Fibroblast of lung (primary cell): Measurements from ENCODE around the gene ADPGK. TPM values are rescaled to one million over a fixed set of nuclear protein-coding genes. Genes with fewer than 3 reads are reported as not detected.
"Not testable (repeated sequence)": the region's sequence is repeated elsewhere in the genome, so short reads cannot be mapped to it uniquely, and the experiment has no call there.

Source experiments
- DNase-seq, 2 donors: peaks; one replicate each; pipeline versions ENCODE4 v3.0.0 to v3.0.0-alpha.2; 2010; ENCODE audit warnings: low read depth in 2 of 2
- H2AFZ ChIP-seq: 2 replicates; pipeline ENCODE4 v1.5.1; 2012; ENCODE audit warnings: low read length, control low read depth, inconsistent platforms
- H3K27ac ChIP-seq: 2 replicates; pipeline ENCODE4 v1.5.1; 2011; ENCODE audit warnings: low read length, control low read depth; ENCODE audit not compliant: insufficient read depth
- H3K27me3 ChIP-seq: 2 replicates; pipeline ENCODE4 v1.5.1; 2011; ENCODE audit warnings: mild to moderate bottlenecking, low read length; ENCODE audit not compliant: control insufficient read depth, insufficient read depth
- H3K36me3 ChIP-seq: 2 replicates; pipeline ENCODE4 v1.5.1; 2011; ENCODE audit warnings: low read length; ENCODE audit not compliant: control insufficient read depth, insufficient read depth
- H3K4me1 ChIP-seq: 2 replicates; pipeline ENCODE4 v1.5.1; 2011; ENCODE audit warnings: low read length; ENCODE audit not compliant: control insufficient read depth, insufficient read depth; ENCODE audit errors: extremely low read depth
- H3K4me2 ChIP-seq: 2 replicates; pipeline ENCODE4 v1.5.1; 2011; ENCODE audit warnings: low read length, control low read depth; ENCODE audit not compliant: insufficient read depth; ENCODE audit errors: extremely low read depth
- H3K4me3 ChIP-seq, 4 experiments: fragments of 200-600 bp in 1 of 4; sonication (generic) in 1 of 4; replicated peaks in 1 of 4; 2 replicates each; pipeline ENCODE4 v1.5.1; 2011 to 2016; ENCODE audit warnings: low read length in 4 of 4, low read depth in 3 of 4, mild to moderate bottlenecking in 3 of 4, control low read depth in 2 of 4, inconsistent platforms in 1 of 4, mixed read lengths in 1 of 4; ENCODE audit not compliant: insufficient read depth in 1 of 4; ENCODE audit errors: control extremely low read depth in 1 of 4
- H3K79me2 ChIP-seq: 2 replicates; pipeline ENCODE4 v1.5.1; 2012; ENCODE audit warnings: mild to moderate bottlenecking, low read length, inconsistent platforms; ENCODE audit not compliant: control insufficient read depth, insufficient read depth
- H3K9ac ChIP-seq: 2 replicates; pipeline ENCODE4 v1.5.1; 2011; ENCODE audit warnings: mild to moderate bottlenecking, low read length, control low read depth; ENCODE audit not compliant: insufficient read depth
- H3K9me3 ChIP-seq: 2 replicates; pipeline ENCODE4 v1.5.1; 2012; ENCODE audit warnings: low read depth, low read length; ENCODE audit not compliant: control insufficient read depth, insufficient read depth
- H4K20me1 ChIP-seq: 2 replicates; pipeline ENCODE4 v1.5.1; 2011; ENCODE audit warnings: low read length; ENCODE audit not compliant: control insufficient read depth, insufficient read depth; ENCODE audit errors: extremely low read depth
- CTCF ChIP-seq, 2 donors: IDR thresholded peaks in 1 of 2; conservative IDR thresholded peaks in 1 of 2; 1 replicate in 1 of 2; 2 replicates in 1 of 2; pipeline ENCODE4 v1.5.1; 2011 to 2012; ENCODE audit warnings: low read length in 2 of 2, control low read depth in 1 of 2, inconsistent platforms in 1 of 2, low read depth in 1 of 2, mild to moderate bottlenecking in 1 of 2
- EZH2 ChIP-seq: IDR thresholded peaks from 2 replicates; pipeline ENCODE4 v1.5.1; 2012; ENCODE audit warnings: low read length, control low read depth, mild to moderate bottlenecking; ENCODE audit errors: missing control alignments
- polyA plus RNA-seq, 2 donors: library from polyadenylated mRNA; depleted of rRNA in 1 of 2; stranded (reverse) in 1 of 2; unstranded in 1 of 2; fragments of >200 nt; gene quantifications; 2 replicates each; pipeline ENCODE4 v1.2.1, GENCODE V29; 2011 to 2012; ENCODE audit warnings: missing spikeins in 1 of 2
- total RNA-seq: library from RNA; depleted of rRNA; stranded (reverse); fragments of >200 nt; gene quantifications from 2 replicates; pipeline ENCODE4 v1.2.1, GENCODE V29; 2014

The ADPGK gene
- total and polyA plus RNA-seq, 2 donors (not counting 1 experiment from before 2014, with no cell fraction given), result 59.5 to 62.2 TPM

- DNase-seq, result no peak
- no peaks in the 10 kb centered on the region for H4K20me1 ChIP-seq
- no peak overlapping the region for H3K9ac ChIP-seq
- no peaks in the 10 kb centered on the region for H3K9me3 ChIP-seq
- no peak overlapping the region for H2AFZ ChIP-seq
- H3K4me2 ChIP-seq, result no peak overlapping the region
- no peaks in the 10 kb centered on the region for H3K27me3 ChIP-seq
- no peak overlapping the region for H3K4me3 ChIP-seq
- no peak for TF ChIP-seq CTCF (conservative IDR thresholded peaks at IDR 0.05 in 1 of 2, IDR thresholded peaks at IDR 0.05 in 1 of 2; ENCODE audit: low read depth in 1 of 2, low read length in 2 of 2)
- TF ChIP-seq EZH2, result no peak
- H3K4me1 ChIP-seq, result no peaks in the 10 kb centered on the region
- H3K27ac ChIP-seq, result no peak overlapping the region
- H3K79me2 ChIP-seq, result no peaks in the 10 kb centered on the region
- peaks cover 2% of the 10 kb centered on the region for H3K36me3 ChIP-seq
Measured at GRCh38 chr15:72732086-72732485, 51.5 kb downstream of the ADPGK start.

GRCh38 chr15:72728821-72729220, 54.7 kb downstream of the ADPGK start:
- no peaks in the 10 kb centered on the region for H3K36me3 ChIP-seq
- H2AFZ ChIP-seq, result no peak overlapping the region
- H3K27ac ChIP-seq, result no peak overlapping the region
- H4K20me1 ChIP-seq, result no peaks in the 10 kb centered on the region
- no peak for DNase-seq
- H3K27me3 ChIP-seq, result no peaks in the 10 kb centered on the region
- no peak overlapping the region for H3K4me2 ChIP-seq
- peaks cover 1% of the 10 kb centered on the region for H3K4me1 ChIP-seq
- no peaks in the 10 kb centered on the region for H3K79me2 ChIP-seq
- H3K9me3 ChIP-seq, result no peaks in the 10 kb centered on the region
- no peak overlapping the region for H3K9ac ChIP-seq
- no peak overlapping the region for H3K4me3 ChIP-seq
- TF ChIP-seq CTCF (conservative IDR thresholded peaks at IDR 0.05 in 1 of 2, IDR thresholded peaks at IDR 0.05 in 1 of 2; ENCODE audit: low read depth in 1 of 2, low read length in 2 of 2), result no peak
- TF ChIP-seq EZH2, result no peak

- not testable (repeated sequence) for H3K27me3 ChIP-seq, H3K4me3 ChIP-seq, H3K79me2 ChIP-seq, H4K20me1 ChIP-seq, H3K9ac ChIP-seq, H3K4me1 ChIP-seq, H3K27ac ChIP-seq, H3K4me2 ChIP-seq, H2AFZ ChIP-seq, H3K9me3 ChIP-seq, H3K36me3 ChIP-seq
- peak in 1 of 2 donors; percentile 11 for DNase-seq
Measured at GRCh38 chr15:72728249-72728648, 55.3 kb downstream of the ADPGK start.
